Right lobe of liver (tissue), 6 donors: ENCODE results near the gene B3GALT6. TPM values are rescaled to one million over a fixed set of nuclear protein-coding genes. Genes with fewer than 3 reads are reported as not detected.
A peak's percentile ranks its signal among the peaks of the same experiment; 100 is the strongest.

Experiments
- ATAC-seq, 4 donors: fragments of 200-7000 bp; cut with Tn5 transposase; one replicate each; pipeline ENCODE4 v1.9.1; 2020; ENCODE audit warnings: mild to moderate bottlenecking in 4 of 4, moderate library complexity in 4 of 4
- DNase-seq, 3 donors: peaks; one replicate each; pipeline ENCODE4 v3.0.0-alpha.2; 2020
- H3K27ac ChIP-seq, 3 donors: fragments of 200-600 bp; one replicate each; pipeline ENCODE4 v1.8.0; 2022
- H3K27me3 ChIP-seq, 2 donors: fragments of 200-600 bp; one replicate each; pipeline ENCODE4 v1.8.0; 2022
- H3K36me3 ChIP-seq, 4 donors: fragments of 200-600 bp; sonication (generic) in 1 of 4; one replicate each; pipeline versions ENCODE4 v1.5.1 to v1.8.0; 2017 to 2022; ENCODE audit warnings: control low read depth in 1 of 4
- H3K4me1 ChIP-seq, 4 donors: fragments of 200-600 bp; sonication (generic) in 1 of 4; one replicate each; pipeline versions ENCODE4 v1.5.1 to v1.8.0; 2017 to 2022; ENCODE audit warnings: control low read depth in 1 of 4
- H3K4me3 ChIP-seq, 3 donors: fragments of 200-600 bp; one replicate each; pipeline ENCODE4 v1.8.0; 2022
- H3K9me3 ChIP-seq, 4 donors: fragments of 200-600 bp; sonication (generic) in 1 of 4; one replicate each; pipeline versions ENCODE4 v1.5.1 to v1.8.0; 2017 to 2022; ENCODE audit warnings: control low read depth in 1 of 4
- CTCF ChIP-seq, 4 donors: fragments of 200-600 bp in 3 of 4; fragments of 450-650 bp in 1 of 4; IDR thresholded peaks; one replicate each; pipeline versions ENCODE4 v1.5.1 to v1.8.0; 2016 to 2022; ENCODE audit warnings: antibody characterized with exemption in 4 of 4, mild to moderate bottlenecking in 2 of 4
- POLR2A ChIP-seq: fragments of 450-650 bp; IDR thresholded peaks from one replicate; pipeline ENCODE4 v1.6.1; 2017; ENCODE audit warnings: antibody characterized with exemption, mild to moderate bottlenecking
- WGBS: methylation state at CpG from one replicate; pipeline ENCODE4 v1.1.6; 2018; ENCODE audit warnings: low coverage, low lambda C conversion rate; ENCODE audit not compliant: insufficient coverage; ENCODE audit errors: missing lambda C conversion rate; 5-methylcytosine and 5-hydroxymethylcytosine counted together
- intact Hi-C, 2 donors: fragments of 100-400 bp; cut with DNase I; formaldehyde crosslinking; loops; one replicate each; pipeline versions ENCODE4 v1.11.2 to v1.14.1; 2022
- total RNA-seq, 6 experiments: library from RNA; depleted of rRNA in 2 of 6; stranded (reverse); fragments of >200 nt in 2 of 6; fragmentation: NEBNext Ultra II Directional in 3 of 6; extraction: Animal tissue kit (Norgen Biotek cat#: 25700) in 3 of 6; gene quantifications; one replicate each; pipeline versions ENCODE4 v1.1.0 to v1.2.4, GENCODE V29; 2016 to 2023
- donor health status: DM: no; HTN: yes; CAD: no.
- donor health status: DM: no; HTN: no; CAD: no.
- donor health status: DM: no; HTN: no; CAD: no.
- donor health status: DM: no; HTN: yes; CAD: no.
- donor health status: DM: no; HTN: yes; CAD: no.

B3GALT6 gene
- total RNA-seq, 6 experiments from 2014 or later: 6.3 to 14.3 (median 7.8) TPM

- Histone ChIP-seq H3K27ac (no peak overlapping the region), H3K9me3 (no peaks in the 10 kb centered on the region), H3K4me1 (no peaks in the 10 kb centered on the region), H3K27me3 (no peaks in the 10 kb centered on the region), H3K36me3 (peaks cover 0 to 56% (median 14%) of the 10 kb centered on the region in 4 donors), H3K4me3 (no peak overlapping the region)
- no peak for ATAC-seq
- TF ChIP-seq CTCF (IDR thresholded peaks at IDR 0.05): no peak
- no peak for TF ChIP-seq POLR2A
- intact Hi-C loops: no loop called here
- 100% methylated on average over 1 of the region's 18 CpGs for WGBS
- no peak for DNase-seq
Observed at GRCh38 chr1:1259540-1259939, 27.5 kb downstream of the B3GALT6 start.

GRCh38 chr1:1259951-1260600 lies 28.0 kb downstream of the B3GALT6 start:
- DNase-seq: no peak

GRCh38 chr1:1260843-1261560 lies 29.0 kb downstream of the B3GALT6 start:
- intact Hi-C loops: loop anchor here in 1 of 2 donors (10.0 kb wide), 1 partner anchor 136 kb away; no protein-coding TSS in a partner anchor
- no peak overlapping the region for H3K4me3 ChIP-seq
- H3K27me3 ChIP-seq: no peaks in the 10 kb centered on the region
- peaks cover 0 to 46% (median 11%) of the 10 kb centered on the region in 4 donors for H3K36me3 ChIP-seq
- no peaks in the 10 kb centered on the region for H3K9me3 ChIP-seq
- 69% methylated on average over 8 of the region's 16 CpGs for WGBS
- no peak overlapping the region for H3K27ac ChIP-seq
- ATAC-seq (peak; percentile 29 to 53 (median 50)), DNase-seq (no peak)
- TF ChIP-seq CTCF (IDR thresholded peaks at IDR 0.05) (no peak), POLR2A (no peak)
- no peaks in the 10 kb centered on the region for H3K4me1 ChIP-seq

More at GRCh38 chr1:1259951-1260600, 28.0 kb downstream of the B3GALT6 start:
- ATAC-seq: no peak
- Histone ChIP-seq H3K9me3 (no peaks in the 10 kb centered on the region), H3K36me3 (peaks cover 0 to 56% (median 12%) of the 10 kb centered on the region in 4 donors), H3K27me3 (no peaks in the 10 kb centered on the region), H3K4me1 (no peaks in the 10 kb centered on the region), H3K4me3 (no peak overlapping the region), H3K27ac (no peak overlapping the region)
- TF ChIP-seq CTCF (IDR thresholded peaks at IDR 0.05) (no peak), POLR2A (no peak)
- intact Hi-C loops: loop anchor here in 1 of 2 donors (10.0 kb wide), 1 partner anchor 135 kb away; no protein-coding TSS in a partner anchor
- WGBS: 78% methylated on average over 5 of the region's 26 CpGs

GRCh38 chr1:1262071-1262470 lies 30.0 kb downstream of the B3GALT6 start:
- TF ChIP-seq CTCF (IDR thresholded peaks at IDR 0.05) (no peak), POLR2A (no peak)
- H3K27ac ChIP-seq: no peak overlapping the region
- intact Hi-C loops: loop anchor here in 1 of 2 donors (10.0 kb wide), 1 partner anchor 137 kb away; no protein-coding TSS in a partner anchor
- no peak for ATAC-seq
- DNase-seq: no peak
- H3K36me3 ChIP-seq: peaks cover 0 to 41% (median 9%) of the 10 kb centered on the region in 4 donors
- H3K9me3 ChIP-seq: no peaks in the 10 kb centered on the region
- H3K4me3 ChIP-seq: no peak overlapping the region
- 100% methylated on average over 1 of the region's 17 CpGs for WGBS
- H3K4me1 ChIP-seq: no peaks in the 10 kb centered on the region
- no peaks in the 10 kb centered on the region for H3K27me3 ChIP-seq
